Transverse colon (tissue), 4 donors: ENCODE results near the gene SMCO2.

Experiments
- EP300 ChIP-seq: sonication (generic); formaldehyde crosslinking; IDR thresholded peaks from one replicate; pipeline ENCODE4 v1.6.1; 2017; ENCODE audit warnings: antibody characterized with exemption, low read depth
- POLR2A ChIP-seq: fragments of 450-650 bp; IDR thresholded peaks from one replicate; pipeline ENCODE4 v1.6.1; 2016; ENCODE audit warnings: antibody characterized with exemption, mild to moderate bottlenecking, moderate library complexity
- POLR2AphosphoS5 ChIP-seq, 3 donors: sonication (generic); formaldehyde crosslinking; IDR thresholded peaks; one replicate each; pipeline ENCODE4 v1.6.1; 2016; ENCODE audit warnings: antibody characterized with exemption in 3 of 3
- TF ChIP-seq, protein P1 (sequence below), 5 experiments: fragments of 200-600 bp in 3 of 5; fragments of 450-650 bp in 2 of 5; sonication (generic) in 3 of 5; IDR thresholded peaks; 1 replicate in 2 of 5; 2 replicates in 3 of 5; pipeline ENCODE4 v1.5.1; 2016 to 2017; ENCODE audit warnings: antibody characterized with exemption in 5 of 5, inconsistent platforms in 3 of 5, mild to moderate bottlenecking in 2 of 5, moderate library complexity in 1 of 5

DNA sequence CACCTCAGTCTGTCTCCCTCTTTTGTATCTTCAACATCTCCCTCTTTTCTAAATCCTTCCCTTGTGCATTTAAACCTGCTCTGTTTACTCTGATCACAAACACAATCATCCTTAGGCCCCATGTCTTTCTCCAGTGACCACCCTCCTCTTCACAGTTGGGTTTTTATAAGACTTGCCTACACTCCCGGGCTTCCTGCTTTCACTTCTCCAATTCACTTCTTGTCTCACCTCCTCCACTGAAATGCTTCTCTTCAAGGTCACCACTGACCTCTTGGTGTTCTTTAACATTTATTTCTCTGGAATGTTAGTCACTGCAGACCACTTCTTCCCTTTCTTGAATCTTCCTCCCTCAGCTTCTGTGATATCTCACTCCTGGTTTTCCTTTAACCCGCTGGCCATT, 8.7 kb upstream of the SMCO2 start:
- TF ChIP-seq, protein P1, sequence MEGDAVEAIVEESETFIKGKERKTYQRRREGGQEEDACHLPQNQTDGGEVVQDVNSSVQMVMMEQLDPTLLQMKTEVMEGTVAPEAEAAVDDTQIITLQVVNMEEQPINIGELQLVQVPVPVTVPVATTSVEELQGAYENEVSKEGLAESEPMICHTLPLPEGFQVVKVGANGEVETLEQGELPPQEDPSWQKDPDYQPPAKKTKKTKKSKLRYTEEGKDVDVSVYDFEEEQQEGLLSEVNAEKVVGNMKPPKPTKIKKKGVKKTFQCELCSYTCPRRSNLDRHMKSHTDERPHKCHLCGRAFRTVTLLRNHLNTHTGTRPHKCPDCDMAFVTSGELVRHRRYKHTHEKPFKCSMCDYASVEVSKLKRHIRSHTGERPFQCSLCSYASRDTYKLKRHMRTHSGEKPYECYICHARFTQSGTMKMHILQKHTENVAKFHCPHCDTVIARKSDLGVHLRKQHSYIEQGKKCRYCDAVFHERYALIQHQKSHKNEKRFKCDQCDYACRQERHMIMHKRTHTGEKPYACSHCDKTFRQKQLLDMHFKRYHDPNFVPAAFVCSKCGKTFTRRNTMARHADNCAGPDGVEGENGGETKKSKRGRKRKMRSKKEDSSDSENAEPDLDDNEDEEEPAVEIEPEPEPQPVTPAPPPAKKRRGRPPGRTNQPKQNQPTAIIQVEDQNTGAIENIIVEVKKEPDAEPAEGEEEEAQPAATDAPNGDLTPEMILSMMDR (IDR thresholded peaks at IDR 0.05), result no peak
- TF ChIP-seq EP300 (no peak), POLR2A (no peak), POLR2AphosphoS5 (IDR thresholded peaks at IDR 0.05) (no peak)
